ENCODE data around the gene SLITRK5.

Gene SLITRK5

GRCh38 chr13:87671031-87671752 lies at the start of gene SLITRK5:
Gene SLITRK5, plus strand, starts transcription at chr13:87671371. Its CDS starts 4,018 bp downstream, at chr13:87675389.
- DNase-seq (ENCODE audit: low read depth), result peak; percentile 38

GRCh38 chr13:87622971-87623370 lies 48.2 kb upstream of the SLITRK5 start:
- DNase-seq (ENCODE audit: low read depth), result no peak

- no peak for DNase-seq (ENCODE audit: low read depth)
Measured at GRCh38 chr13:87656306-87656705, 14.9 kb upstream of the SLITRK5 start.

GRCh38 chr13:87661471-87661870 lies 9.7 kb upstream of the SLITRK5 start:
- no peak for DNase-seq (ENCODE audit: low read depth)

- no peak for DNase-seq (ENCODE audit: low read depth)
Measured at GRCh38 chr13:87666831-87667230, 4.3 kb upstream of the SLITRK5 start.

- no peak for DNase-seq (ENCODE audit: low read depth)
Measured at GRCh38 chr13:87667686-87668085, 3.5 kb upstream of the SLITRK5 start.

- DNase-seq (ENCODE audit: low read depth), result no peak
Measured at GRCh38 chr13:87669379-87669978, 1.7 kb upstream of the SLITRK5 start.

- no peak for DNase-seq (ENCODE audit: low read depth)
Measured at GRCh38 chr13:87671753-87672605, 808 bp downstream of the SLITRK5 start.

- no peak for DNase-seq (ENCODE audit: low read depth)
Measured at GRCh38 chr13:87674247-87674738, 3.1 kb downstream of the SLITRK5 start.

- no peak for DNase-seq (ENCODE audit: low read depth)
Measured at GRCh38 chr13:87675851-87676250, 4.7 kb downstream of the SLITRK5 start.

- no peak for DNase-seq (ENCODE audit: low read depth)
Measured at GRCh38 chr13:87676254-87677042, 5.3 kb downstream of the SLITRK5 start.

GRCh38 chr13:87677043-87677495 lies 5.9 kb downstream of the SLITRK5 start:
- no peak for DNase-seq (ENCODE audit: low read depth)

GRCh38 chr13:87677496-87678371 lies 6.6 kb downstream of the SLITRK5 start:
- DNase-seq (ENCODE audit: low read depth), result no peak

GRCh38 chr13:87678372-87678752 lies 7.2 kb downstream of the SLITRK5 start:
- DNase-seq (ENCODE audit: low read depth), result no peak

- DNase-seq (ENCODE audit: low read depth), result no peak
Measured at GRCh38 chr13:87680298-87680697, 9.1 kb downstream of the SLITRK5 start.

GRCh38 chr13:87684850-87685742 lies 13.9 kb downstream of the SLITRK5 start:
- no peak for DNase-seq (ENCODE audit: low read depth)

GRCh38 chr13:87696458-87696857 lies 25.3 kb downstream of the SLITRK5 start:
- DNase-seq (ENCODE audit: low read depth), result no peak

- DNase-seq (ENCODE audit: low read depth), result no peak
Measured at GRCh38 chr13:87698268-87698667, 27.1 kb downstream of the SLITRK5 start.

- DNase-seq (ENCODE audit: low read depth), result no peak
Measured at GRCh38 chr13:87709947-87710346, 38.8 kb downstream of the SLITRK5 start.

GRCh38 chr13:87712012-87712411 lies 40.8 kb downstream of the SLITRK5 start:
- DNase-seq (ENCODE audit: low read depth), result no peak
